ENCODE measurements around the gene PRAC2.

The PRAC2 gene

GRCh38 chr17:48720266-48721008, 2.5 kb upstream of the PRAC2 start:
- no peak for DNase-seq

GRCh38 chr17:48721009-48721402, 2.0 kb upstream of the PRAC2 start:
- DNase-seq: no peak

- DNase-seq: no peak
Observed at GRCh38 chr17:48722201-48722907, 631 bp upstream of the PRAC2 start, which contains the start of gene PRAC1. Gene PRAC1, minus strand, starts transcription at chr17:48722518. Its CDS starts 126 bp downstream, at chr17:48722392.

- no peak for DNase-seq
Observed at GRCh38 chr17:48723423-48724250, 652 bp downstream of the PRAC2 start.

GRCh38 chr17:48724251-48725003, 1.4 kb downstream of the PRAC2 start:
- peak; percentile 78 for DNase-seq

GRCh38 chr17:48725004-48725287, 2.0 kb downstream of the PRAC2 start:
- DNase-seq: no peak

- no peak for DNase-seq
Observed at GRCh38 chr17:48725288-48726064, 2.5 kb downstream of the PRAC2 start.

- no peak for DNase-seq
Observed at GRCh38 chr17:48726114-48726915, 3.3 kb downstream of the PRAC2 start.

- no peak for DNase-seq
Observed at GRCh38 chr17:48726916-48727286, 3.9 kb downstream of the PRAC2 start.

- DNase-seq: no peak
Observed at GRCh38 chr17:48727415-48728175, 4.6 kb downstream of the PRAC2 start.

- DNase-seq: peak; percentile 36
Observed at GRCh38 chr17:48728232-48729231, 5.5 kb downstream of the PRAC2 start, which contains the start of gene HOXB13. Gene HOXB13, minus strand, starts transcription at chr17:48728750. Its CDS starts 157 bp downstream, at chr17:48728593.

GRCh38 chr17:48729335-48730239, 6.6 kb downstream of the PRAC2 start:
- no peak for DNase-seq

- DNase-seq: no peak
Observed at GRCh38 chr17:48730240-48730550, 7.2 kb downstream of the PRAC2 start.

- no peak for DNase-seq
Observed at GRCh38 chr17:48731355-48731754, 8.4 kb downstream of the PRAC2 start.

- DNase-seq: no peak
Observed at GRCh38 chr17:48732688-48733629, 10.0 kb downstream of the PRAC2 start.

GRCh38 chr17:48733632-48734328, 10.8 kb downstream of the PRAC2 start:
- no peak for DNase-seq

Measured in stimulated activated CD4-positive, alpha-beta T cell treated with anti-CD3 and anti-CD28 coated beads, Interleukin-4, amount 100 ng/mL, for 24 hours (primary cell).